Measurements from ENCODE around the gene TBC1D22A. TPM values are rescaled to one million over a fixed set of nuclear protein-coding genes. Genes with fewer than 3 reads are reported as not detected.

The TBC1D22A gene
- total RNA-seq, 4 donors from 2014 or later: 9.2 to 45.3 (median 22.8) TPM

DNA sequence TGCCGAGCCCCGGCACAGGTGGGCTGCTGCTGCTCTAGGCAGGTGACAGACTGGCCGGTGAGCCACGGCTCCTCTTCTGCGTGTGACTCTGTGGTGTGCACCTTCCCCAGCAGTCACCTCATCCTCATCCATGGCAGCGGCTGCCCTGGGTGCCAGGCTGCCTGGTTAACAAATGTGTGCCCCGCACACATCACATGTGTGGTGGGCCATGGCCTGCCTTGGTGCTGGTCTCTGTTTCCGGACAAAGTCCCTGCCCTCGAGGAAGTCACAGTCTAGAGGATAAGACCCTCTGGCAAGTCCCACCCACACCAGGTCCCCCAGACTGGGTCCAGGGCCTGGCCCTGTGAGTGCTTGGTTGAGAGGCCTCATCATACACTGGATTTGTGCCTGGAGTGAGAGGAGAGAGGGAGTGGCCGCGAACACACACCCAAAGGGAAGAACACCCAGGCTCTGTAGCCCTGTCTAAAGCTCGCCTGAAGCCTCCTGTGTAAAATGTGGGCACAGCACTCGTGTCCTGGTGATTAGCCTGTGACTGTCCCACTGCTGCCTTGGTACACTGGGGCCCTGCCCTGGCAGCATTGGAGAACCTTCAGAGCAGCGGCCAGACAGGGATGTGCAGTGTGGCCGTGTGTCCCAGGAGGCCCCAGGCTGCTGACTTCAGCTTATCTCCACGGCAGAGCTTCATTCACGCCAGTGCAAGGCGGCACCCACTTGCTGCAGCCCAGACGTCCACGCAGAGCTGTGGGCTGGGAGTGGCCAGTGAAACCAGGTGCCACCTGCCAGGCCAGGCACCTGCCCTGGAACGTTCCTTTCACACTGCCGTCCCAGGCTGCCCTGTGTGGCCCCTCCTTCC, 269.9 kb downstream of the TBC1D22A start:
- no peaks in the 10 kb centered on the region for H3K9me3 ChIP-seq
- H3K27me3 ChIP-seq: no peaks in the 10 kb centered on the region
- H3K27ac ChIP-seq: peak overlapping the region in 1 of 2 donors; percentile 84
- intact Hi-C loops (cut with DNase I; ENCODE audit: low total_unique reads): no loop called here
- TF ChIP-seq CTCF (IDR thresholded peaks at IDR 0.05) (no peak), POLR2A (IDR thresholded peaks at IDR 0.05) (no peak)
- H3K36me3 ChIP-seq: no peaks in the 10 kb centered on the region
- no peak overlapping the region for H3K4me3 ChIP-seq
- H3K4me1 ChIP-seq: peaks cover 0 to 5% of the 10 kb centered on the region in 2 donors
- no peak for DNase-seq

DNA sequence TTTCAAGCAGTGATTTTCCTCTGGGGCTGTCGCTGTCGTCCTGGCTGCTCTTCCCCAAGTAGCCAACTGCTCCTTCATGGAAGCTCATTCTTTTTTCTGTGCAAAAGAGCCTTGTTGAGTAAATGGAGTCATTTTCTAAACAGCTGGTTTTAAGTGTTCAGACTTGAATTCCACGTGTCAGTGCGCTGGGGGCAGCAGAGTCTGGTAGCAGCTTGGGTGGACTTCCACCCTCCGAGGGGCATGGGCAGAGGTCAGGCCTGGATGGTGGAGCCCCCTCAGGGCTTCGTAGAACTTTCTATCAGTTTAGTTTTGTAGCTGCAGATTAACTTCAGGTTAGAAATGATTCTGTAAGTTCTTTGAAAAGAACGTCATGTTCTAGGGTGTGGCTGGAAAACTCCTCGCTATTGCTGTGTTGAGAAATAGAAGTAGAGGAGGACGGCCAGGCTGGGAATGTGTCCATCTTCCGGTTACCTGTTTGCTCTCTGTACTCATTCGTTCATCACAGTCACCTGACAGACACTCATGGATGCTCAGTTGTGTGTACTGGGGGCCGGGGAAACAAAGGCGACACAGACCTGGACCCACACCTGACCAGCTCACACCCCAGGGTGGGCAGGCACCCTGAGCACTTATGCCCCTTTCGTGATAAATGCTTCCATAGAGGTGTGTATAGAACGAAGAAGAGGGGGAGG, 270.7 kb downstream of the TBC1D22A start:
- H3K4me1 ChIP-seq: peaks cover 0 to 5% of the 10 kb centered on the region in 2 donors
- intact Hi-C loops (cut with DNase I; ENCODE audit: low total_unique reads): no loop called here
- no peak for DNase-seq
- H3K36me3 ChIP-seq: no peaks in the 10 kb centered on the region
- no peaks in the 10 kb centered on the region for H3K9me3 ChIP-seq
- no peak overlapping the region for H3K4me3 ChIP-seq
- no peaks in the 10 kb centered on the region for H3K27me3 ChIP-seq
- peak overlapping the region in 1 of 2 donors; percentile 84 for H3K27ac ChIP-seq
- TF ChIP-seq CTCF (IDR thresholded peaks at IDR 0.05) (no peak), POLR2A (IDR thresholded peaks at IDR 0.05) (no peak)

DNA sequence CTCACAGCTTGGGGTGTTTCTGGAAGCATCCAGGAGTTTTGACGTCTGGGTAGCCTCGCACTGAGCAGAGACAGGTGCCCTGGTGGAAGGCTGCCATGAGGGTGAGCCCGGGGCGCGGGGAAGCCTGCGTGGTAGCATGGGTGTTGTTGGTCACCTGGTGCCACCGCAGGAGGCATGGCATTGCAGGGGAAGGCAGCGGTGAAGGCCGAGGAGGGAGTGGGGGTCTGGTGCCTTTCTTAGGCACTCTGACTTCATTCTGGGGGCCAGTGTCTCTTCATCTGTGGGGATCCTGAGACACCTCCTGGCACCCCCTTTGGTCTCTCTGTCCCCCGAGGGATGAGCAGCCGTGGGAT, 271.2 kb downstream of the TBC1D22A start:
- intact Hi-C loops (cut with DNase I; ENCODE audit: low total_unique reads): no loop called here
- no peaks in the 10 kb centered on the region for H3K27me3 ChIP-seq
- no peak overlapping the region for H3K4me3 ChIP-seq
- H3K27ac ChIP-seq: no peak overlapping the region
- H3K9me3 ChIP-seq: no peaks in the 10 kb centered on the region
- no peak for DNase-seq
- no peaks in the 10 kb centered on the region for H3K36me3 ChIP-seq
- TF ChIP-seq CTCF (IDR thresholded peaks at IDR 0.05) (no peak), POLR2A (IDR thresholded peaks at IDR 0.05) (no peak)
- peaks cover 0 to 5% of the 10 kb centered on the region in 2 donors for H3K4me1 ChIP-seq

- H3K27ac ChIP-seq: no peak overlapping the region
- no peaks in the 10 kb centered on the region for H3K27me3 ChIP-seq
- H3K4me3 ChIP-seq: no peak overlapping the region
- peaks cover 0 to 5% of the 10 kb centered on the region in 2 donors for H3K4me1 ChIP-seq
- TF ChIP-seq CTCF (IDR thresholded peaks at IDR 0.05): no peak
- TF ChIP-seq POLR2A (IDR thresholded peaks at IDR 0.05): no peak
- H3K36me3 ChIP-seq: no peaks in the 10 kb centered on the region
- H3K9me3 ChIP-seq: no peaks in the 10 kb centered on the region
- no peak for DNase-seq
- intact Hi-C loops (cut with DNase I; ENCODE audit: low total_unique reads): no loop called here
Measured at GRCh38 chr22:47034076-47034808, 271.8 kb downstream of the TBC1D22A start.
